B cell (primary cell): ENCODE results near the gene TBC1D2B. TPM values are rescaled to one million over a fixed set of nuclear protein-coding genes. Genes with fewer than 3 reads are reported as not detected.

Source experiments
- ATAC-seq: fragments of 200-7000 bp; cut with Tn5 transposase; one replicate; pipeline ENCODE4 v1.10.0; 2021; ENCODE audit warnings: low read depth, mild to moderate bottlenecking, moderate number of reproducible peaks, moderate library complexity
- CTCF ChIA-PET: fragments of 350-600 bp; sonication (Branson Sonifier 250); formaldehyde crosslinking; loops from one replicate; lab custom pipeline; 2021; ENCODE audit warnings: antibody characterized with exemption, inconsistent platforms; lab: Charles Lee
- POLR2A ChIA-PET: fragments of 350-600 bp; sonication (Branson Sonifier 250); formaldehyde crosslinking; loops from one replicate; lab custom pipeline; 2021; ENCODE audit warnings: antibody characterized with exemption; lab: Charles Lee
- DNase-seq: peaks from one replicate; pipeline ENCODE4 v3.0.0; 2013
- H2AFZ ChIP-seq: 2 replicates; pipeline ENCODE4 v1.6.1; 2012; ENCODE audit warnings: mild to moderate bottlenecking, low read depth, low read length; ENCODE audit not compliant: insufficient read depth, poor library complexity, severe bottlenecking
- H3K27ac ChIP-seq, 2 donors: 1 replicate in 1 of 2; 2 replicates in 1 of 2; pipeline ENCODE4 v1.5.1; 2012 to 2013; ENCODE audit warnings: low read length in 2 of 2, mild to moderate bottlenecking in 2 of 2, moderate library complexity in 1 of 2
- H3K27me3 ChIP-seq, 4 experiments: fragments of 200-600 bp in 1 of 4; sonication (generic) in 1 of 4; replicated peaks in 1 of 4; 1 replicate in 2 of 4; 2 replicates in 2 of 4; pipeline versions ENCODE4 v1.6.1 to v1.7.0; 2013 to 2016; ENCODE audit warnings: low read length in 3 of 4, mild to moderate bottlenecking in 2 of 4, mixed read lengths in 1 of 4, moderate library complexity in 1 of 4; ENCODE audit not compliant: insufficient read depth in 4 of 4, control insufficient read depth in 3 of 4; ENCODE audit errors: control extremely low read depth in 1 of 4
- H3K36me3 ChIP-seq, 2 experiments: replicated peaks in 1 of 2; 1 replicate in 1 of 2; 2 replicates in 1 of 2; pipeline versions ENCODE4 v1.6.1 to v1.7.1; 2013; ENCODE audit warnings: low read length in 1 of 2; ENCODE audit not compliant: insufficient read depth in 2 of 2, control insufficient read depth in 1 of 2; ENCODE audit errors: control extremely low read depth in 1 of 2, extremely low read depth in 1 of 2
- H3K4me1 ChIP-seq, 2 donors: fragments of 200-600 bp in 1 of 2; sonication (generic) in 1 of 2; 1 replicate in 1 of 2; 2 replicates in 1 of 2; pipeline versions ENCODE4 v1.5.1 to v1.6.1; 2013 to 2017; ENCODE audit warnings: low read length in 2 of 2; ENCODE audit not compliant: control insufficient read depth in 2 of 2, insufficient read depth in 2 of 2
- H3K4me2 ChIP-seq: replicated peaks from 2 replicates; pipeline ENCODE3; 2012; ENCODE audit warnings: mild to moderate bottlenecking, low read depth, low read length; ENCODE audit not compliant: poor library complexity, severe bottlenecking
- H3K4me3 ChIP-seq, 5 experiments: fragments of 200-600 bp in 1 of 5; sonication (generic) in 1 of 5; 1 replicate in 3 of 5; 2 replicates in 2 of 5; pipeline versions ENCODE4 v1.5.1 to v1.7.0; 2011 to 2016; ENCODE audit warnings: low read length in 4 of 5, mild to moderate bottlenecking in 4 of 5, low read depth in 2 of 5, control low read depth in 1 of 5, moderate library complexity in 1 of 5; ENCODE audit not compliant: insufficient read depth in 1 of 5; ENCODE audit errors: control extremely low read depth in 1 of 5, extremely low read depth in 1 of 5
- H3K79me2 ChIP-seq: fragments of 200-600 bp; sonication (generic); one replicate; pipeline ENCODE4 v1.6.0; 2016; ENCODE audit warnings: low read length; ENCODE audit not compliant: control insufficient read depth, insufficient read depth
- H3K9ac ChIP-seq: fragments of 200-600 bp; sonication (generic); 2 replicates; pipeline ENCODE4 v1.6.1; 2017; ENCODE audit warnings: mild to moderate bottlenecking, low read length, moderate library complexity
- H3K9me3 ChIP-seq, 3 donors: one replicate each; pipeline versions ENCODE4 v1.6.1 to v1.7.1; 2013; ENCODE audit warnings: low read length in 2 of 3; ENCODE audit not compliant: control insufficient read depth in 2 of 3, insufficient read depth in 1 of 3; ENCODE audit errors: control extremely low read depth in 1 of 3
- H4K20me1 ChIP-seq: 2 replicates; pipeline ENCODE4 v1.6.0; 2012; ENCODE audit warnings: mild to moderate bottlenecking, low read length; ENCODE audit not compliant: insufficient read depth, control insufficient read depth, poor library complexity, severe bottlenecking
- H3K27ac Mint-ChIP-seq: one replicate; pipeline ENCODE4 v1.8.0; 2021; ENCODE audit warnings: mixed read lengths
- H3K27me3 Mint-ChIP-seq: one replicate; pipeline ENCODE4 v1.8.0; 2021; ENCODE audit warnings: mixed read lengths
- H3K4me1 Mint-ChIP-seq: one replicate; pipeline ENCODE4 v1.8.0; 2021; ENCODE audit warnings: mixed read lengths
- H3K4me3 Mint-ChIP-seq: one replicate; pipeline ENCODE4 v1.8.0; 2021; ENCODE audit warnings: mixed read lengths
- H3K9me3 Mint-ChIP-seq: one replicate; pipeline ENCODE4 v1.8.0; 2022; ENCODE audit warnings: mixed read lengths; ENCODE audit not compliant: insufficient read depth
- EZH2 ChIP-seq: IDR thresholded peaks from 2 replicates; pipeline ENCODE4 v1.6.1; 2012; ENCODE audit warnings: borderline replicate concordance, low read depth, mild to moderate bottlenecking, moderate library complexity, low read length; ENCODE audit not compliant: insufficient read depth, poor library complexity, severe bottlenecking
- WGBS: methylation state at CpG from one replicate; pipeline ENCODE4 v1.1.5; 2013; ENCODE audit warnings: missing lambda C conversion rate; ENCODE audit not compliant: insufficient coverage; 5-methylcytosine and 5-hydroxymethylcytosine counted together
- intact Hi-C: fragments of 100-400 bp; cut with micrococcal nuclease; formaldehyde crosslinking; loops from one replicate; pipeline ENCODE4 v1.10.0; 2022
- polyA plus RNA-seq: library from polyadenylated mRNA; depleted of rRNA; stranded (reverse); fragments of >200 nt; gene quantifications from 2 replicates; pipeline ENCODE4 v1.2.3, GENCODE V29; 2012
- total RNA-seq, 2 donors: library from RNA; stranded (reverse); fragments of 120-200 nt in 1 of 2; gene quantifications; 1 replicate in 1 of 2; 2 replicates in 1 of 2; pipeline versions ENCODE4 v1.2.3 to v1.2.4, GENCODE V29; 2013 to 2022
- TF ChIP-seq, protein P1 (sequence below): fragments of 200-600 bp; IDR thresholded peaks from one replicate; pipeline ENCODE4 v1.8.0; 2022; ENCODE audit warnings: antibody characterized with exemption, mild to moderate bottlenecking

The TBC1D2B gene
- total and polyA plus RNA-seq, 2 donors (not counting 1 experiment from before 2014, with no cell fraction given): 8.5 to 26.1 TPM

DNA sequence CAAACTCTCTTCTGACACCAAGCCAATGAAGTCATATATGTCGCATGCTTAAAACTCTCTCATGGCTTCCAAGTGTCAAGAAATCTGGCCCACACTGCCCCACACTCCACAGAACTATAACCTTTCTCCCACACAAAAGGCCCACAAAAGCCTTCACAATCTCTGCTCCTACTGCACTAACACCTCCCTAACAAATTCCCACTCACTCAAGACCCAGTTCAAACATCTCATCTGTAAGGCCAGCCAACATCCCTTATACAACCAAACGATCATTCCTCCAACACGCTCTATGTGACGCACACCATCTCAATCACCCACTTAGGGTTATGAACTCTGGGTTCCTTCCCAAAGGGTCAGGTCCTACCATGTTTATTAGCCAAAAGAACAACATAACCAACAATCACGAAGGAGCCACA is 13.5 kb downstream of the TBC1D2B start:
- ATAC-seq (no peak), DNase-seq (no peak)
- Histone ChIP-seq H2AFZ (no peak overlapping the region), H3K27me3 (peaks cover 0 to 8% (median 0%) of the 10 kb centered on the region in 4 experiments), H3K9ac (no peak overlapping the region), H3K4me1 (peaks cover 58 to 63% of the 10 kb centered on the region in 2 donors), H3K4me2 (no peak overlapping the region), H4K20me1 (peaks cover 8% of the 10 kb centered on the region), H3K4me3 (no peak overlapping the region), H3K9me3 (no peaks in the 10 kb centered on the region), H3K36me3 (no peaks in the 10 kb centered on the region), H3K79me2 (peaks cover 72% of the 10 kb centered on the region), H3K27ac (no peak overlapping the region)
- Mint-ChIP-seq H3K4me3 (no peak overlapping the region), H3K27ac (no peak overlapping the region), H3K9me3 (no peaks in the 10 kb centered on the region), H3K4me1 (peaks cover 25% of the 10 kb centered on the region), H3K27me3 (no peaks in the 10 kb centered on the region)
- intact Hi-C loops: loop anchor here (5.0 kb wide), 1 partner anchor 47 kb away; no protein-coding TSS in a partner anchor
- CTCF ChIA-PET: interaction anchor here (2.2 kb wide), 1 partner anchor 8 kb away, joined by 8 read pairs; no protein-coding TSS in a partner anchor
- no peak for TF ChIP-seq EZH2
- TF ChIP-seq, protein P1, sequence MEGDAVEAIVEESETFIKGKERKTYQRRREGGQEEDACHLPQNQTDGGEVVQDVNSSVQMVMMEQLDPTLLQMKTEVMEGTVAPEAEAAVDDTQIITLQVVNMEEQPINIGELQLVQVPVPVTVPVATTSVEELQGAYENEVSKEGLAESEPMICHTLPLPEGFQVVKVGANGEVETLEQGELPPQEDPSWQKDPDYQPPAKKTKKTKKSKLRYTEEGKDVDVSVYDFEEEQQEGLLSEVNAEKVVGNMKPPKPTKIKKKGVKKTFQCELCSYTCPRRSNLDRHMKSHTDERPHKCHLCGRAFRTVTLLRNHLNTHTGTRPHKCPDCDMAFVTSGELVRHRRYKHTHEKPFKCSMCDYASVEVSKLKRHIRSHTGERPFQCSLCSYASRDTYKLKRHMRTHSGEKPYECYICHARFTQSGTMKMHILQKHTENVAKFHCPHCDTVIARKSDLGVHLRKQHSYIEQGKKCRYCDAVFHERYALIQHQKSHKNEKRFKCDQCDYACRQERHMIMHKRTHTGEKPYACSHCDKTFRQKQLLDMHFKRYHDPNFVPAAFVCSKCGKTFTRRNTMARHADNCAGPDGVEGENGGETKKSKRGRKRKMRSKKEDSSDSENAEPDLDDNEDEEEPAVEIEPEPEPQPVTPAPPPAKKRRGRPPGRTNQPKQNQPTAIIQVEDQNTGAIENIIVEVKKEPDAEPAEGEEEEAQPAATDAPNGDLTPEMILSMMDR: no peak
- 100% methylated on average over 4 of the region's 5 CpGs for WGBS
- POLR2A ChIA-PET: no interaction called here

DNA sequence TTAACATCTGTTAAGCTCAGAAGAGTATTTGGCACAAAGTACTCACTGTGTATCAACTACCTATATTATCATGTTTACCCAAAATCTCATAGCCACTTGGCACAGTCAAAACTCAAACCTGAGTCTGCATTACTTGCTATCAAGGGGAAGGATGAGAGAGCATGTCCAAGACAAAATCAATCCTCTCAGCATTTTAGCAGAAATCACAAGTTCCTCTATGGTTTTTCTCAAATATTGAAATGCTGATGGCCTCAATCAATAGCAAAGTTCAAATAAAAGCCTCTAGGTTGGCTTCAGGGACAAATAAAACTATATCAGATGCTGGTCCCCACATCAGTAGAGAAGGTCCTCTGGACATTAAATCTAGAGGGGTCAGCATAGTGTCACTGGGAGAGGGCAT is 14.3 kb downstream of the TBC1D2B start:
- H3K4me3 Mint-ChIP-seq: no peak overlapping the region

More for the DNA sequence above, 14.3 kb downstream of the TBC1D2B start:
- H2AFZ ChIP-seq: no peak overlapping the region
- no peaks in the 10 kb centered on the region for H3K36me3 ChIP-seq
- ChIA-PET CTCF (interaction anchor here (2.1 to 2.2 kb wide), 2 partner anchors 9 to 45 kb away, joined by 8 read pairs; no protein-coding TSS in a partner anchor), POLR2A (no interaction called here)
- ATAC-seq: no peak
- intact Hi-C loops: loop anchor here (5.0 kb wide), 1 partner anchor 46 kb away; no protein-coding TSS in a partner anchor
- no peak overlapping the region for H3K4me3 ChIP-seq
- DNase-seq: no peak
- H3K4me2 ChIP-seq: no peak overlapping the region
- no peak overlapping the region for H3K27ac ChIP-seq
- H3K4me1 ChIP-seq: peaks cover 58 to 63% of the 10 kb centered on the region in 2 donors
- no peak overlapping the region for H3K9ac ChIP-seq
- peaks cover 33% of the 10 kb centered on the region for H3K4me1 Mint-ChIP-seq
- H3K27me3 ChIP-seq: peaks cover 0 to 8% (median 0%) of the 10 kb centered on the region in 4 experiments
- peaks cover 78% of the 10 kb centered on the region for H3K79me2 ChIP-seq
- H3K9me3 Mint-ChIP-seq: no peaks in the 10 kb centered on the region
- peaks cover 8% of the 10 kb centered on the region for H4K20me1 ChIP-seq
- no peaks in the 10 kb centered on the region for H3K9me3 ChIP-seq
- H3K27ac Mint-ChIP-seq: no peak overlapping the region
- no peak for TF ChIP-seq EZH2
- TF ChIP-seq, protein P1: no peak
- no peaks in the 10 kb centered on the region for H3K27me3 Mint-ChIP-seq
